Measurements from ENCODE around the gene KCNQ5. TPM values are rescaled to one million over a fixed set of nuclear protein-coding genes. Genes with fewer than 3 reads are reported as not detected.

KCNQ5 gene
- total and polyA plus RNA-seq, 2 of the 8 experiments (the other 6 are each of a cell fraction or from before 2014, with no cell fraction given): 0.83 to 1.2 TPM

- H3K4me1 ChIP-seq (replicated peaks in 1 of 4; ENCODE audit: control insufficient read depth in 3 of 4, insufficient read depth in 4 of 4, low read length in 3 of 4): no peaks in the 10 kb centered on the region
- no peak overlapping the region for H3K4me2 ChIP-seq (ENCODE audit: insufficient read depth in 1 of 2, low read depth in 2 of 2, low read length in 2 of 2)
- no peak overlapping the region for H3K18ac ChIP-seq (ENCODE audit: extremely low read depth, low read length)
- H3K9me3 ChIP-seq (ENCODE audit: insufficient read depth in 2 of 2, low read depth in 1 of 2, low read length in 1 of 2): no peaks in the 10 kb centered on the region; a peak in 1 of 4 replicates
- H3K23ac ChIP-seq (ENCODE audit: insufficient read length): no peak overlapping the region
- no peak overlapping the region for H2AFZ ChIP-seq (ENCODE audit: low read length)
- 96% methylated on average over 1 of the region's 1 CpG; no CpG with 5 or more reads in 1 of the 2 experiments for WGBS, 2 experiments (ENCODE audit: extremely low coverage in 1 of 2, insufficient coverage in 1 of 2, insufficient read length in 1 of 2, insufficient replicate concordance in 2 of 2, low coverage in 1 of 2, low lambda C conversion rate in 2 of 2, missing lambda C conversion rate in 1 of 2)
- H2BK20ac ChIP-seq (ENCODE audit: low read length): no peak overlapping the region
- no peaks in the 10 kb centered on the region; the same call in 1 of the 2 replicates for H3K23me2 ChIP-seq (ENCODE audit: low read depth, low read length)
- H3K56ac ChIP-seq (replicated peaks; ENCODE audit: insufficient read length, low read depth, low read length): no peak overlapping the region
- H2BK15ac ChIP-seq (ENCODE audit: low read length): no peak overlapping the region
- H4K8ac ChIP-seq (ENCODE audit: extremely low read depth, insufficient read depth, low read length): no peak overlapping the region
- no peak overlapping the region for H2AK5ac ChIP-seq (ENCODE audit: low read depth, low read length)
- H4K5ac ChIP-seq (ENCODE audit: insufficient read length, low read depth, low read length): no peak overlapping the region
- H3K79me2 ChIP-seq (ENCODE audit: control insufficient read depth in 1 of 2, insufficient read depth in 2 of 2, low read length in 2 of 2): no peaks in the 10 kb centered on the region
- no peak overlapping the region for H3K27ac ChIP-seq (ENCODE audit: low read depth, low read length)
- ChIA-PET POLR2A (ENCODE audit: partially characterized antibody) (no interaction called here), CTCF (ENCODE audit: partially characterized antibody) (interaction anchor here (0.6 to 1.7 kb wide), 3 partner anchors 9 to 504 kb away, joined by 3 to 4 read pairs (median 3); no protein-coding TSS in a partner anchor)
- H3K4ac ChIP-seq (replicated peaks; ENCODE audit: insufficient read length, low read depth, low read length): no peak overlapping the region
- no peak overlapping the region for H4K91ac ChIP-seq (replicated peaks; ENCODE audit: insufficient read length, low read length)
- FAIRE-seq: no peak
- no peak overlapping the region for H3K4me3 ChIP-seq (ENCODE audit: extremely low read depth in 1 of 4, insufficient read depth in 2 of 4, low read depth in 3 of 4, low read length in 4 of 4)
- no peak overlapping the region for H2BK12ac ChIP-seq (ENCODE audit: low read depth, low read length)
- H3K36me3 ChIP-seq (ENCODE audit: control insufficient read depth in 2 of 4, insufficient read depth in 4 of 4, low read length in 3 of 4): no peaks in the 10 kb centered on the region
- no peak overlapping the region for H3K9ac ChIP-seq (replicated peaks in 1 of 4; ENCODE audit: extremely low read depth in 1 of 4, low read depth in 3 of 4, low read length in 3 of 4)
- no peaks in the 10 kb centered on the region for H3K27me3 ChIP-seq (replicated peaks in 1 of 4; ENCODE audit: control insufficient read depth in 3 of 4, extremely low read depth in 1 of 4, insufficient read depth in 3 of 4, low read length in 3 of 4)
- H3K14ac ChIP-seq (ENCODE audit: insufficient read length): no peak overlapping the region
- H4K20me1 ChIP-seq (replicated peaks in 1 of 2; ENCODE audit: control insufficient read depth in 1 of 2, insufficient read depth in 2 of 2, low read length in 2 of 2): no peaks in the 10 kb centered on the region
- no peak overlapping the region for H2BK120ac ChIP-seq (replicated peaks; ENCODE audit: low read depth, low read length)
- TF ChIP-seq NRF1 (IDR thresholded peaks at IDR 0.05; ENCODE audit: low read depth, low read length) (no peak), SP4 (IDR thresholded peaks at IDR 0.05; ENCODE audit: low read length) (no peak), EZH2 (IDR thresholded peaks at IDR 0.05; ENCODE audit: low read depth, low read length, severe bottlenecking) (no peak)
- H3K79me1 ChIP-seq (ENCODE audit: low read depth, low read length): no peaks in the 10 kb centered on the region
- H2BK5ac ChIP-seq (ENCODE audit: low read depth, low read length): no peak overlapping the region
- DNase-seq (ENCODE audit: low read depth in 1 of 2, low spot score in 2 of 2): no peak
These were observed 200.2 kb downstream of the KCNQ5 start for GRCh38 chr6:72822023-72822422.

Data from H1 (cell line).